ENCODE results near the gene ALK. TPM values are rescaled to one million over a fixed set of nuclear protein-coding genes. Genes with fewer than 3 reads are reported as not detected.
"Not testable (repeated sequence)": the region's sequence is repeated elsewhere in the genome, so short reads cannot be mapped to it uniquely, and the experiment has no call there.

ALK gene
- total RNA-seq, 1 experiment from 2014 or later = not detected

DNA sequence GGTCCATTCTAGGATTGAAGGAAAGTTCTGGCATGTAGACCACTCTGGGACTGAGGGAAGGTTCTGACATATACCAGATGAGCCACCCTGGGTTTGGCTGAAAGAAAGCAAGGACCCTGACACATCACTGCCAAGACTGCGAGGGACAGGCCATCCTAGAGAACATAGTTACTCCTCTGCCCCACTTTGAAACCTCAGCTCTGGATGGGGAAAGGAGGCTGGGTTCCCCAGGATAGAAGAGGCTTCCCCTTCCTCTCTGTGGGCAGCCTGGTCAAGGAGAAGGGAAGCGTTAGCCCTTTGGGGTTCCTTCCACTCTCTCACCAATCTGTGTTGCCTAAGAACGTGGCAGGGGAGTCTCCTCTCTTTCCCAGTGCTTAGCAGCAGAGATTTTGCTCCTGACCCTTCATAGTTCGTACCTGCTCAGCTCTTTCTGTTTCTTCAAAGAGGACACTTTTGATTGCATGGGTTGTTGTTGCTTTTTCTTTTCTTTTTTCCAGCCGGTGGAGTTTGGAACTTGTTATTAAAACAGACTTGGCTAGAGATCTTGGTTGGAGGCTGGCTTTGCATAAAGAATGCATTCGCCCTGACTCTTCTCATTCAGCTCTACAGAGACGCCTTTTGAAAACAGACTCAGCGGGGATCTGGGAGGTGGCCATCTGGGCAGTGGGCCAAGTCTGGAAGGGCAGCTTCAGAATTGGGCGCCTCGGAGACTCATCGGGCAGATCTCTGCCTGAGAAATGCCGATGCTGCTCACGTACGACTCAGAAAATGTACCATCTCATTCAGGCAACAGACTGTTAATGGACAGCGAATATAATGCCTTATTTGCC is 640.1 kb downstream of the ALK start:
- peak; percentile 4 for DNase-seq (ENCODE audit: low spot score)

DNA sequence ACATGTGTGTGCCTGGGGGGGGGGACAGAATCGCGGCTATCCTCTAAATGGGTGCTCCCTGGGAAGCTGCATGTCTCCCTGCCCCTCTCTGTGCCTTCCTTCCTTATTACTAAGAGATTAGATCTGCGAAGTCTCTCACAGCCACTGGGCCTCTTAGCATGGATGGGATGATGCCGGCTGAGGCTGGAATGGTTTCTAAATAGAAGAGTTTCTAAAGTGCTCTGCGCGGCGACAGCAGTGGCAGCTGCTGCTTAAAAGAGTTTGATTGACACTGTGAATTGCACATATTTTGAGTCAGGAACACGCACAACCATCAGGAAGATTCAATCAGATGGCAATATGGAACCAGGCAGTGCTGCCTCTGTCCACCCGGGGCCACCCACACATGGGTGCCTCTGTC is 642.4 kb downstream of the ALK start:
- no peak for DNase-seq (ENCODE audit: low spot score)

DNA sequence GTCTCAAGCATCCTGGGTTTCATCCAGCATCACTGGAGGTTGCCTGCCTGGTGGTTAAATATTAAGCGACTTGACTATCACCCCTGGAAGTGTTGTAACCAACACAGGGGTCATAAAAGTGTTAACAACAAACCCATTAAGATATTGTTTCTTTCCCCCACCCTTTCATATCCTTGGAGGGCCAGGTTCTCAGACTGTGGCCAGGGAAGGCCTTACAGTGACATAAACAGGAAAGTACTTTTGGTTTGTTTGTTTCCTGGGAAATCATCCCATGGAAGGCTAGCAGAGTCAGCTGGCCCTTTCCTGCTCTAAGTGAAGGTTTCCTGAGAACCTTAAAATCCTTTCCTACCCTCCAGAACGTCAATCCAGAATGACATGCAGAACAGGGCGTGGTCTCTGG is 645.2 kb downstream of the ALK start:
- no peak for DNase-seq (ENCODE audit: low spot score)

DNA sequence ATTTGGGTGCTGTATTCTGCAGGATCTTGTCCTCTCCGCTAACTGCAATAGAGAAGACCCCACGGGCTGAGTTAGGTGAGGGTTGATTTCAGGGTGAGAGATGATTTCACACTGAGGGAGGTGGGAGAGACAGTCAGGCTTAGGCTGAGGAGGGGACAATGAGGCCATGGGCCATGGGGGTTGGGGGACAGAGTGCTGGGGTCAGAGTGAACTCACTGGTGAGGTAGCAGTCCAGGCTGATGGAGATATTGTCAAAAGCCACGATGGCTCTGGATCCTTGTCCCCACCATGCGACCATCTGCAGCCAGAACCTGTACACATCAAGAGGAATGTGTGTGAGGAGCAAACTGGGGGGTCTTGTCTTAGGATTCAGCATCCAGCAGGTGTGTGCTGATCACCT is 646.2 kb downstream of the ALK start:
- DNase-seq (ENCODE audit: low spot score) = no peak

DNA sequence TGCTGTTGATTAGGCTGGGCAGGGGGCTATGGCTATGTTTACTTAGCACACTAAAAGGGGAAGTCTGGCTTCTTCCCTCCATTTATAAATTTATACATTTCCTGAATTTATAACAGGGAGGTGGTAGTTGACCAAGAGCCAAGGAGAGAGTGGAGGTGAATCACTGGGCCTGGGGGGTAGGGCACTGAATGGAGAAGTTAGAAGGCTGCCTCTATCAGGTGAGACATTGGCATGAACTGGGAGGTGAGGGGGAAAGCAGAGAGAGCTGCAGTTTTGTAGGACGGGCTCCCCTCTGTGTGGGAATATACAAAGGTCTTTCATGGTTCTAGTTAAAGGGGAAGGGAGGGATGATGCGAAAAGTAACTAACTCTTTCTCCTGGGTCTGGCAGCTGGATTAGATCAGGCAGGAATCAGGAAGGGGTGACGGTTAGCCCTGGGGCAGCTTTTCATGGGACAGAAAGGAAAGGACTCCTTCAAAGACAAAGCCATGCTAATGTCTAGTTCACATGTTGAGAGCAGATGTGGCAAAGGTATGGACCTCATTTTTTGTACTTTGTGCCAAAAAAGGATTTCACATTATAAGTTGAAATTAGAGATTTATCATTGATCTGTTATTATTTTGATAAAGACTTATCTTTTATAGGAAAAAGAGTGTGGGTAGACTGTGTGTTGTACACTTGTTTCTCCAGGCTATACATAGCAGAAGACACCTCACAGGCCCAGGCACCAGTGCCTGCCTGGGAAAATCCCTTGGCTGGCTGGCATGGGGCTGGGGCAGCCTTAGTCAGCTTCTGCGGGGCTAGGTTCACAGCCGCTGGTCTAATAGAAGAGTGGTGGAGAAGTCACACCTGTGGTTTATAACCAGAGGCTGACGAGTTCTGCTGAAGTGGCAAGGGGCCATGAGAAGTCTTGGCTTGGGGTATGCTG is 647.4 kb downstream of the ALK start:
- DNase-seq (ENCODE audit: low spot score) = no peak

DNA sequence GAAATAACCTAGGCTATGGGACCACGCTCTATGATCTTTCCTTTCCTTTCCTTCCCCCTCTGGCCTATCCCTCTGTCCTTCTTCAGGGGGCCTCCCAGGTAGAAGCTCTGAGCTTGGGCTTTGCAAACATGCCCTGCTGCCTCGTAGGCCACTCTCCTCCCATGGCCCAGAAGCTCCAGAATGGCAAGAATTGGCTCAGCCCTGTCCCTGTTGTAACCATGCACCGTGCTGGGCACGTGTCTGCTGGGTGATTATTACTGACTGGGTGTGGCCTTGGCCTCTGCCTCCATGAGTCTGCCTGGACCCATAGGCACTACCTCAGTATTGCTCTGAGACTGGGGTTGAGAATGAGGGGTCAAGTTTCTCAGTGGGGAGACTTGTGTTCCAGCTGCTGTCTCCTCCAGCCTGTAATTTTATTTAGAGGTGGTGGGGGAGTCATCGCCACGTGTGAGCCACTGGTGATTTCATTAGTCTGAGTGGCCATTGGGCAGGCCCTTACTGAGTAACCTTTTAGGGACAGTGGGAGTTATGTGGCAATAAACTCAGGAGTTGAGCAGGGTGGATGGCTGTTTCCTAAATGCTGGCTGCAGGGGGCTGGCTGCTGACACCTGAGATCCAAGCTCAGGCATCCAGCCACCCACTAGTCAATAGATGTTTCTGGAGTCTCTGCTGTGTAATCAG is 648.2 kb downstream of the ALK start:
- DNase-seq (ENCODE audit: low spot score) = no peak

DNA sequence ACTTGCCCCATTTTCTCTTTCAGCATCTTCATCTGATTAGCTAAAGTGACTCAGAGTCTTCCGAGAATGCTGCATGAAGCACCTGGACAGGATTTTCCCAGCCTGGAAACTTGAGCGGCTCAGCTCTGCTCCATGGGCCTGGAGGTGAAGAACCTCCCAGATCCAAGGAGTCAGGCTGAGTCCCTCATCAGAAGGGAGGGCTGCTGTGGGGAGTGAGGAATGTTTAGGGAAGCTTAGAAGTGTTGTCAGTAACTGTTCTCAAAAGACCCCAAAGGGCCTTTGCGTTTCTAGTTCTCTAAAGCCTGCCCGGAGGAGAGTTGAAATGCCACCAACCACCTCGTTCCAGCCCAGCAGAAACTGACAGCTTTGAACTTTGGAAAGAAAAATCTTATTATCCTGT is 649.1 kb downstream of the ALK start:
- DNase-seq (ENCODE audit: low spot score) = no peak

DNA sequence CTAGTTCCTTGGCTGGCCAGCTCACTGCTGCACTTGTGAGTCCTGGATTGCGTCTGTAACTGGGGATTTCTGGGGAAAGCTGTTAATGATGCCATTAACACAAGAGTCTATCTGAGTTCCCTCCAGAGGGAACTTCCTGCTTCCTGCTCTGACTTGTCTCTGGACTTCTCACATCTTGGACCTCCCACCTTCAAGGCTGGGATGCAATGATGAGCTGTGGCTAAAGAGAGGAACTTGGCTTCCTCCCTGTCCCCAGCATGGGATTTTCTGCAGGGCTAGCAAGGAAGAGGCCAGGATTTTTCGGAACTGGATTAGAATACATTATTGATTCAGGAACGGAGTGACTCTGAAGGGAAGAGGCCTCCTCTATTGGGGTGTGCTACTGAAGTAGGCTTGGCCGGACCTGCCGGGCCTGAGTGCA is 650.7 kb downstream of the ALK start:
- no peak for DNase-seq (ENCODE audit: low spot score)

DNA sequence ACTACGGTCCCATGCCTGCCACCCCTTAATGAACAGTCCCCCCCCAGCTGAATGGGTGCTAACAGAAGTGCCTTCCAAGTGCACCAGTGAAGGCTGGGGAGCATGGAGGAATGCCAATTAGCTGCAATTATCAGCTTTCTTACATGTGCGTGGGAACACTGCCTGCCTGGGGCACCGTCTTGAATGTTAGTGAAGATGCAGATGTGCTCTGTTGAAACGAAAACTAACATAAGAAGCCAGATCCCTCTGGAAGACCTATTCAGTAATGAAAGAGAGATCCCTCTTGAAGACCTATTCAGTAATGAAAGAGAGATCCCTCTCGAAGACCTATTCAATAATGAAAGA is 651.6 kb downstream of the ALK start:
- DNase-seq (ENCODE audit: low spot score) = no peak

DNA sequence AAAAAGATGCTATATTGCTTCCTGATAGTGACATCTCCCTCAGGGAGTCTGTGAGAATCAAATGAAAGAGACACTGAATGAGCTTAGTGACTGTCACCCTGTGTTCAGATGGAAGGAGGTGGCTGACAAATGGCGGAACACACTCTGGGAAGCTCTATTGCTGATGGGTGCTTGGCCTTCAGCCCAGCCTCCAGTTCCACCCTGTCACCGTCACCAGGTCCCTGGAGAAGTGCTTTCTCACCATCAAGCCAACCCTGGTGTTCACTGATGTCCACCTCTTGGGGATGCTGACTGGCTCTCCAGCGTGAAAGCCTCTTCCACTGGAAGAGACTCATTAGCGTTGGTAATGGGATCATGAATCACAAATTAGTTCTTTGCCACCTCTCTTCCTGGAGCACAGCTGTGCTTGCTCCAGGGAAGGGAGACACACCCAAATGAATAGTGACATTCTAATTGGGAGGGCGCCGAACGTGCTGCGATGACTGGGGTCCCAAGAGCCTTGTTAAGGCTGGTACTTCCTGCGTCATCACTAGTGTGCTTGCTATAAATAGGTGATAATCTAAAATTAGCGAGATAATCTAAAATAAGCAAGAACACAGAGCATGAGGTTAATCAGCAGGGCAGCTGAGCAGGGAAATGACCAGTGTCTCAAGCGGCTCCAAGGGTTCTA is 652.2 kb downstream of the ALK start:
- no peak for DNase-seq (ENCODE audit: low spot score)

DNA sequence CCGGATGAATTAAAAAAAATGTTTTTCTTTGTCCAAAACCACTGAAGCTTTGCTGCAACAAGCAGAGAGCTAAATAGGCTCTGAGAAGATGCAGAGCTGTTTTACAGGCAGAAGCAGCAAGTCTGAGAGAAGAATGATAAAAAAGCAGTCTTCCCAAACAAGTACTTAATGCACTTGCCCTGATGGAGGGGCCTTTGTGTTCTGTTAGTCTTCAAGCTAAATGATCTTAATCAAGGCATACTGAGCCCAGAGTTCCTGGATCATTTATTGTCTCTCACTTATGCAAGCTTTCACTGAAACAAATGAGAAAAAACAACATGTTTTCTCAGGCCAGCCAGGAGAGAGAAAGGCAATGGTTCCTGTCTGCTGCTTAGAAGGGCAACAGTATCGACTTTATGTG is 653.7 kb downstream of the ALK start:
- DNase-seq (ENCODE audit: low spot score) = no peak

DNA sequence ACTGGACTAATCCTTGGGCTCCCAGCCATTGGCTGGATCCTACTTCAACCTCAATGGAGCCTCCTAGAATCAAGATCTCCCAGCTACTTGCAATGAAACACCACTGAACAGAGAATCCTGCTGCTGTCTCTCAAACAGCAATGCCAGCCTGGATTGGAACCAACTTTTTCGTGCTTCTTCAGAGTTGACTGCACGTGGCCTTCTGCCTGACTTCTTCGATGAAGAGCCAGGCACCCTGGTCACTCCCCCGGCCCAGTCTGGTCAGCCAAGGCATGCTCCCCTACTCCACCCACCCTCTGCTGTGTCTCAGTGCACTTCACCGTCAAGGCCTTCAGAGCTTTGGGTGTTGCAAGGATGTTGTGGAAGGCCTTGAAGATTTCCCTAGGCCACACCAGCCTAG is 657.5 kb downstream of the ALK start:
- no peak for DNase-seq (ENCODE audit: low spot score)

DNA sequence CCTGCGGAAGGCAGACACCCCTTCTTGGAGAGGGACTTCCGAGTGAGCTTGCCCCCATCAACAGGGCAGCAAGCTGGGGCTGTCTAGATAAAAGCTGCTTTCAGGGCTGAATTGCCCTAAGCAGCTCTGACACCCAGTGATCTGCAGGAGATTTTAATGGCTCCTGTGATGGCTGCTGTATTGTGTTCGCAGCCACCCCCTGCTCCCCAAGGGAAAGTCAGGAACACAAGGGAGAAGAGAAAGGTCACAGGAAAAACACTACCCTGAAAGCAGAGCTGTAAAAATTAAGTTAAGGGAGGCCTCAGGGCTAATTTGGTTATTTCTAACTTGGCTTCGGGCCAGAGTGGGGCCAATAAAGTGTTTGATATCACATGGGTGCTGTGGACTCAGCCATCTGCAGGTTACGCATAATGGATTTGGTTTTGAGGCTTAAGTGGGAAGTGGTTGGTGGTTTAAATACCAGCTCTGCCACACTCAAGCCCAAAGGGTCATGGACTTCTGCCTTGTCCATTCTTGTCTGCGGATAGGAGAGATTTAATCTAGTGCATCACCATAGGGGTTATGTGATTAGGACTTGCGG is 658.6 kb downstream of the ALK start:
- DNase-seq (ENCODE audit: low spot score) = no peak

DNA sequence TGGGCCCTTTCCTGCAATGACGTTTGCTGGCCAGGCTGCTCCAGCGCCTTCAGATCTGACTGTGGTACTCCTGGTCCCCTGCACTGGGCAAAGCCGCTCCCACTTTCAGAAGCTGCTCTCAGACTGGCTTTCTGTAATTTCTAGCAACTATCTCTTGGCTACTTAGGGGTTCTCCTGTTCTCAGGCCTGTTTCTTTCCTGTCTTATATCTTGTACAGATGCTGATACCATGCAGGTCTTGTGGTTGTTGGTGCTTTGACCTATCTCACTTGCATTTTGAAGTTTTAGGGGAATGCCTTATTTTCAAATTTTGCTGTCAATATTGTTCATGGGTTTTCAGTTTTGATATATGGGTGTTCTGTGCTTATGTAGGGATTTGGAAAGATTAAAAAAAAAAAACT is 660.4 kb downstream of the ALK start:
- DNase-seq (ENCODE audit: low spot score) = no peak

DNA sequence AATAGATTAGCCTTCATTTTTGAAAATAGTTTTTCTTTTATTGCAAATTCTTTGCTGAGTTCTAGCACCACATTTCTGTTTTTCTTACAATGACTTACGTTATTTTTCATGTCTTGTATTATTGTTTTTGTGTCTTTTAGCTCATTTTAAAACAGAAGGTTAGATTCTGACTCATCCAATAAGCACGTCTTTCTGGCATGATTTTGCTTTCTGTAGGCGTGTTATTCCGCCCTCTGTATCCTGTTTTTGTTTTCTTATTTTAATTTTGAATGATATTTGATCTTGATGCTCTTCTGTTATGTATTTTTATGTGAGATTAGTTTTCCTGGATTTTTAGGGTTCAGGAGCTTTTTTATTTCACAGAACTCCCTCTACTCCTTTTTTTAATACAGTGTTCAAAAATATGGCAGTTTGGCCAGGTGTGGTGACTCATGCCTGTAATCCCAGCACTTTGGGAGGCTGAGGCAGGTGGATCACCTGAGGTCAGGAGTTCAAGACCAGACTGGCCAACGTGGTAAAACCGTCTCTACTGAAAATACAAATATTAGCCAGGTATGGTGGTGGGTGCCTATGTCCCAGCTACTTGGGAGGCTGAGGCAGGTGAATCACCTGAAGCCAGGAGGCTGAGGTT is 661.1 kb downstream of the ALK start:
- DNase-seq (ENCODE audit: low spot score) = no peak

DNA sequence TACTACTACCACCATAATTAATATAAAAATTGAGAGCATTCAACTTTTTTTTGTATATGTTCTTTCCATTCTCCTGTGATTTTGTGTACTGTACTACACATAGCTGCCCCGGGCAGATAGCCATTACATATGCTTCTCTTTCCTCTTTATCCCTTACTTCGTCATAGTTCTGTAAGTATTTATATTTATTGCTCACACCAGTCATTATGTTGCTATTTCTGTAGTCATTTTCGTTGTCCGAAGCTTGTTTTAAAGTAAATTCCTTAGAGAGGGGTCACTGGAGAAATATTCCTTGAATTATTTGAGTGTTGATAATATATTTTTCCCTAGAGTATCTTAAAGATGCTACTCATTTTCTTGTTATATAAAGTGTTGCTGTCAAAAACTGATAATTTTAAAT is 662.2 kb downstream of the ALK start:
- no peak for DNase-seq (ENCODE audit: low spot score)

DNA sequence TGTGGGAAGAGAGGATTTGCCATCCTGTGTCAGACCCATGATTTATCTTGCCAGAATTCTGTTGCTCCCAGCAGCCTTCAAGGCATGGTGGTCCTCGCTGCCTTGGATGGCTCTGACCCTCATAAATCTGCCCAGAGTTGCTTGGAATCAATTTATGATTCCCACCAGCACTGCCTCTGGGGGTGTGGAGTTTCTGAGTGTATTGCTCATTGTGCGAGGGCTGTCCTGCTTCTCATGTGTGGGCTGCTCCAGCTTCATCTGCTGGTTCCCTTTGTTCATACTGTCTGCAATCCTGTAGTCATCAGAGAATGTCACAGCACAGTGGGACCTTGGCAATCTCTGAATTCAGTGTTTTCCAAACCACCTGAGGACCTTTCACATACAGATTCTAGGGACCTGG is 666.4 kb downstream of the ALK start:
- DNase-seq (ENCODE audit: low spot score) = no peak

DNA sequence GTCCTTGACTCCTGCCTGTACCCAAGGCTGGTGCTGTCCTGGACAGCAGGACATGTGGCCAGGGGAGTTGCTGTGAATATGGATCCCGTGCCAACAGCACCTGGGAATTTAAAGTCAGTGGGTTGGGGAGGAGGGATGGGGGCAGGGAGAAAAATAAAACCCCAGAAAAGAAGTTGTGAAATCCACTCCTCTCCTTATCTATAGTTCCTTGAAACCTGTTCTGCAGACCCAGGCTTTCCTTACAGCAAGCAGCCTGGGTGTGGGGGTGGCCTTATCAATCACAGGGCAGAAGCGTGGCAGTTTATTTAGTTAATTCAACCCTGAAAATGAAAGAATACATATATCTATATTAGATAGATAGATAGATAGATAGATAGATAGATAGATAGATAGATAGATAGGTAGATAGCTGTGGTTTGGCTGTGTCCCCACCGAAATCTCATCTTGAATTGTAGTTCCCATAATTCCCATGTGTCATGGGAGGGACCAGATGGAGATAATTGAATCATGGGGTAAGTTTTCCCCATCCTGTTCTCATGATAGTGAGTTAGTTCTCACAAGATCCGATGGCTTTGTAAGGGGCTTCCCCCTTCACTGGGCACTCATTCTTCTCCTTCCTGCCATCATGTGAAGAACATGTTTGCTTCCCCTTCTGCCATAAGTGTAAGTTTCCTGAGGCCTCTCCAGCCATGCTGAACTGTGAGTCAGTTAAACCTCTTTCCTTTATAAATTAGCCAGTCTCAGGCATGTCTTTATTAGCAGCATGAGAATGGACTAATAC is 667.7 kb downstream of the ALK start:
- DNase-seq (ENCODE audit: low spot score) = not testable (repeated sequence)

DNA sequence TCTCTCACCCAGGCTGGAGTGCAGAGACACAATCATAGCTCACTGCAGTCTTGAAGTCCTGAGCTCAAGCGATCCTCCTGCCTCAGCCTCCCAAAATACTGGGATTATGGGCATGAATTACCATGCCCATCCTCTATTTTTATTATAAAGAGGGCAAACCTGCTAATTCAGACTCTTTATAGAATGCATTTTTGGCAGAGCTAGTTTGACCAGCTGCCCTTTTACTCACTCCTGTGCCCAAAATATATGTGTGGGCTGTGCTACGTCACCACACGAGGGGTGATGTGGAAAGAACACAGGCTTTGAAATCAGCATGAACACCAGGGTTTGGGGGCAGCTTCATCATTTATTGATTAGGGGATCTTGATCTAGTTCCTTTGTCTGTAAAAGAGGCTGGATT is 668.4 kb downstream of the ALK start:
- no peak for DNase-seq (ENCODE audit: low spot score)

DNA sequence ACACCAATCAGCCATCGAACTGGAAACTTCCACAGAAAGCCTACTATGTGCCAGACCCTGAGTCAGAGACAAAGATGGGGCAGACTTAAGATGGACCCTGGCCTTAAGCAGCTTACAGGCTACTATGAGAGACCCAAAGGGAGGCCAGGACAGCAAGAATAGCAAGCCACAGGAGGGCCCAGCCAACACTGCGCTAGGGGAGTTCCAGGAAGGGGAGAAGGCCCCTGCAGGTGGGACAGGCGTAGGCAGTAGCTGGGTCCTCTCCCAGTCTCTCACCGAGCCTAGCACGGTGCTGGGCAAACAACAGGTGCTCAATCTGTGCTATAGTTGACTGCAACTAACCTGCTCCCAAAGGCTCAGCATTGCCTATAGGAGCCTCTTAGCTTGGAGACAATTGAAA is 670.0 kb downstream of the ALK start:
- no peak for DNase-seq (ENCODE audit: low spot score)
